Measurements from ENCODE around the gene SLC9A9. TPM values are rescaled to one million over a fixed set of nuclear protein-coding genes. Genes with fewer than 3 reads are reported as not detected.
A peak's percentile ranks its signal among the peaks of the same experiment; 100 is the strongest.

The SLC9A9 gene
- 10 to 100 TPM in 1 of 2 donors, 1 to 10 TPM in 1; 8.6 to 15.0 TPM for total RNA-seq
- polyA plus RNA-seq, result 1 to 10 TPM; 3.3 to 3.7 TPM

- Histone ChIP-seq H3K4me3 (ENCODE audit: low read depth in 1 of 3, low read length in 3 of 3) (peak within 1 kb of the TSS; percentile 49 to 70 (median 68)), H3K4me1 (ENCODE audit: control insufficient read depth in 4 of 4, insufficient read depth in 4 of 4, low read length in 3 of 4) (peaks cover 0 to 3% (median 0%) of the 10 kb centered on the region in 4 donors), H3K27ac (ENCODE audit: low read depth in 1 of 2, low read length in 2 of 2) (peak within 1 kb of the TSS; percentile 14 to 25), H3K9me3 (ENCODE audit: control insufficient read depth in 4 of 4, low read length in 3 of 4) (no peaks in the 10 kb centered on the region), H3K27me3 (ENCODE audit: control insufficient read depth in 4 of 4, insufficient read depth in 4 of 4, low read length in 3 of 4) (no peaks in the 10 kb centered on the region), H3K36me3 (ENCODE audit: control insufficient read depth in 4 of 4, insufficient read depth in 3 of 4, low read depth in 1 of 4, low read length in 3 of 4) (no peaks in the 10 kb centered on the region), H3K9ac (ENCODE audit: low read depth in 1 of 2, low read length in 2 of 2) (peak within 1 kb of the TSS; percentile 9 to 49)
- TF ChIP-seq YY1 (IDR thresholded peaks at IDR 0.05) (no peak), HNF4A (conservative IDR thresholded peaks at IDR 0.05) (no peak), FOXA1 (IDR thresholded peaks at IDR 0.05) (no peak), ATF3 (IDR thresholded peaks at IDR 0.05) (no peak), REST (IDR thresholded peaks at IDR 0.05) (no peak), GABPA (IDR thresholded peaks at IDR 0.05 in 1 of 2, conservative IDR thresholded peaks at IDR 0.05 in 1 of 2) (no peak), JUND (IDR thresholded peaks at IDR 0.05) (no peak), RAD21 (IDR thresholded peaks at IDR 0.05) (no peak), NR2F2 (IDR thresholded peaks at IDR 0.05) (no peak), MAX (IDR thresholded peaks at IDR 0.05) (no peak), SP1 (IDR thresholded peaks at IDR 0.05) (no peak), FOXA2 (IDR thresholded peaks at IDR 0.05) (no peak), ZBTB33 (IDR thresholded peaks at IDR 0.05) (no peak), CTCF (IDR thresholded peaks at IDR 0.05; ENCODE audit: low read depth, low read length, missing input control) (no peak), TAF1 (conservative IDR thresholded peaks at IDR 0.05) (no peak), EGR1 (IDR thresholded peaks at IDR 0.05; ENCODE audit: low read depth in 2 of 2) (no peak), HNF4G (IDR thresholded peaks at IDR 0.05) (no peak), RXRA (IDR thresholded peaks at IDR 0.05) (no peak)
- 8% methylated on average over 15 of the region's 15 CpGs for WGBS
- DNase-seq (ENCODE audit: low spot score), result no peak
Observed at GRCh38 chr3:143847787-143848631, at the start of gene SLC9A9. Gene SLC9A9, minus strand, starts transcription at chr3:143848468. Its CDS starts 146 bp downstream, at chr3:143848322.
